Stimulated activated CD8-positive, alpha-beta memory T cell treated with anti-CD3 and anti-CD28 coated beads, Interleukin-7, amount 100 ng/mL, for 4 hours (primary cell): ENCODE measurements around the gene ADAMTS13.

Source experiments
- DNase-seq, 2 donors: peaks; one replicate each; pipeline ENCODE4 v3.0.0-alpha.2; 2020; ENCODE audit warnings: low read depth in 2 of 2

ADAMTS13 gene

GRCh38 chr9:133471551-133472276 is 49.5 kb downstream of the ADAMTS13 start:
- DNase-seq: no peak

- no peak for DNase-seq
Observed at GRCh38 chr9:133472277-133472645, 50.1 kb downstream of the ADAMTS13 start.

- DNase-seq: no peak
Observed at GRCh38 chr9:133472753-133473378, 50.7 kb downstream of the ADAMTS13 start.

GRCh38 chr9:133473743-133474142 is 51.6 kb downstream of the ADAMTS13 start:
- DNase-seq: no peak

- no peak for DNase-seq
Observed at GRCh38 chr9:133474215-133474614, 52.0 kb downstream of the ADAMTS13 start.

- DNase-seq: no peak
Observed at GRCh38 chr9:133474853-133475252, 52.7 kb downstream of the ADAMTS13 start.

- DNase-seq: no peak
Observed at GRCh38 chr9:133475292-133476012, 53.3 kb downstream of the ADAMTS13 start.

GRCh38 chr9:133476036-133476931 is 54.1 kb downstream of the ADAMTS13 start:
- no peak for DNase-seq

- no peak for DNase-seq
Observed at GRCh38 chr9:133476941-133477340, 54.8 kb downstream of the ADAMTS13 start.

- DNase-seq: no peak
Observed at GRCh38 chr9:133477461-133477860, 55.3 kb downstream of the ADAMTS13 start.

GRCh38 chr9:133477992-133478850 is 56.1 kb downstream of the ADAMTS13 start:
- DNase-seq: no peak

- DNase-seq: peak; percentile 62 to 83
Observed at GRCh38 chr9:133478851-133479711, 56.9 kb downstream of the ADAMTS13 start, which contains the start of gene SLC2A6. Gene SLC2A6, minus strand, starts transcription at chr9:133479099. Its CDS starts 40 bp downstream, at chr9:133479059.

- DNase-seq: no peak
Observed at GRCh38 chr9:133483611-133484010, 61.4 kb downstream of the ADAMTS13 start.

GRCh38 chr9:133484671-133485437 is 62.7 kb downstream of the ADAMTS13 start:
- DNase-seq: no peak

GRCh38 chr9:133485531-133486260 is 63.5 kb downstream of the ADAMTS13 start:
- no peak for DNase-seq

GRCh38 chr9:133487331-133487725 is 65.2 kb downstream of the ADAMTS13 start:
- no peak for DNase-seq

- DNase-seq: no peak
Observed at GRCh38 chr9:133488686-133489252, 66.6 kb downstream of the ADAMTS13 start.
